Osteoblast (primary cell): ENCODE results near the gene MACF1. TPM values are rescaled to one million over a fixed set of nuclear protein-coding genes. Genes with fewer than 3 reads are reported as not detected.
A peak's percentile ranks its signal among the peaks of the same experiment; 100 is the strongest.
"Not testable (repeated sequence)": the region's sequence is repeated elsewhere in the genome, so short reads cannot be mapped to it uniquely, and the experiment has no call there.

Experiments used
- DNase-seq: peaks from one replicate; pipeline ENCODE4 v3.0.0; 2011; ENCODE audit warnings: low spot score, mixed read lengths; ENCODE audit not compliant: insufficient read length; ENCODE audit errors: missing footprints
- H2AFZ ChIP-seq: 2 replicates; pipeline ENCODE4 v1.6.0; 2011; ENCODE audit warnings: mild to moderate bottlenecking, low read length
- H3K27ac ChIP-seq: 2 replicates; pipeline ENCODE4 v1.5.1; 2011; ENCODE audit warnings: mild to moderate bottlenecking, low read depth, low read length, moderate library complexity
- H3K27me3 ChIP-seq: 2 replicates; pipeline ENCODE4 v1.6.0; 2012; ENCODE audit warnings: mild to moderate bottlenecking, control low read depth, inconsistent platforms, low read length, moderate library complexity; ENCODE audit not compliant: insufficient read depth
- H3K36me3 ChIP-seq: 2 replicates; pipeline ENCODE4 v1.5.1; 2011; ENCODE audit warnings: mild to moderate bottlenecking, low read length, control low read depth, moderate library complexity; ENCODE audit not compliant: insufficient read depth
- H3K4me1 ChIP-seq: 2 replicates; pipeline ENCODE4 v1.5.1; 2011; ENCODE audit warnings: mild to moderate bottlenecking, low read length, control low read depth, moderate library complexity; ENCODE audit not compliant: insufficient read depth
- H3K4me2 ChIP-seq: 2 replicates; pipeline ENCODE4 v1.6.0; 2011; ENCODE audit warnings: mild to moderate bottlenecking, low read length; ENCODE audit not compliant: insufficient read depth
- H3K4me3 ChIP-seq: fragments of 200-600 bp; sonication (generic); 3 replicates; pipeline ENCODE4 v1.5.1; 2012; ENCODE audit warnings: mild to moderate bottlenecking, low read length, inconsistent platforms; ENCODE audit not compliant: insufficient read depth
- H3K79me2 ChIP-seq: 2 replicates; pipeline ENCODE4 v1.6.0; 2012; ENCODE audit warnings: mild to moderate bottlenecking, low read length, control low read depth, inconsistent platforms; ENCODE audit not compliant: insufficient read depth
- H3K9me3 ChIP-seq: 2 replicates; pipeline ENCODE4 v1.5.1; 2011; ENCODE audit warnings: low read depth, low read length, control low read depth
- H4K20me1 ChIP-seq: 2 replicates; pipeline ENCODE4 v1.6.0; 2012; ENCODE audit warnings: mild to moderate bottlenecking, low read length, control low read depth; ENCODE audit not compliant: insufficient read depth
- CTCF ChIP-seq: IDR thresholded peaks from 2 replicates; pipeline ENCODE4 v1.5.1; 2011; ENCODE audit warnings: mild to moderate bottlenecking, low read depth, low read length, moderate library complexity; ENCODE audit errors: extremely low read depth
- total RNA-seq: library from RNA; depleted of rRNA; stranded (reverse); fragments of >200 nt; gene quantifications from 2 replicates; pipeline ENCODE4 v1.2.3, GENCODE V29; 2012

The MACF1 gene
- total RNA-seq, 1 donor = 424 TPM

DNA sequence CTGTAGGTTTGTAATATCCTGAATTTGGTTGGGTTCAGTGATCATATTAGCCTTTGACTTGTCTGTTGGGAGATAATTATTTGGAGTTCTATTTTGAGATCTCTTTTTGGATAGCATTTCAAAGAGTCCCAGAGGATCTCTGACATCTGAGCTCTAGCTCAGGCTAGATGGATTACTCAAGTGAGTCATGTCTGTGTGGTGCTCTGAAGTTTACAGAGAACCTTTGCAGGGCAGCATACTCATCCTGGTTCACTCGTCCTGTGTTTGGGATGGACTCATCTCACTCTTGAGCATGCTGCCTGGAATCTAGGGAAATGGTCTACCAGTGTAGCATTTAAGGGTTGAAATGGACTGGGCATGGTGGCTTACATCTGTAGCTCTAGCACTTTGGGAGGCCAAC lies 257.6 kb downstream of the MACF1 start:
- H4K20me1 ChIP-seq = peaks cover 6% of the 10 kb centered on the region
- H3K4me2 ChIP-seq = no peak overlapping the region
- peaks cover 6% of the 10 kb centered on the region for H3K79me2 ChIP-seq
- peak overlapping the region; percentile 53 for H3K27ac ChIP-seq
- peak; percentile 62 for DNase-seq
- peaks cover 96% of the 10 kb centered on the region for H3K36me3 ChIP-seq
- no peak overlapping the region for H2AFZ ChIP-seq
- H3K4me1 ChIP-seq = peaks cover 8% of the 10 kb centered on the region
- no peaks in the 10 kb centered on the region for H3K27me3 ChIP-seq
- H3K4me3 ChIP-seq = no peak overlapping the region
- no peaks in the 10 kb centered on the region for H3K9me3 ChIP-seq
- TF ChIP-seq CTCF = no peak

DNA sequence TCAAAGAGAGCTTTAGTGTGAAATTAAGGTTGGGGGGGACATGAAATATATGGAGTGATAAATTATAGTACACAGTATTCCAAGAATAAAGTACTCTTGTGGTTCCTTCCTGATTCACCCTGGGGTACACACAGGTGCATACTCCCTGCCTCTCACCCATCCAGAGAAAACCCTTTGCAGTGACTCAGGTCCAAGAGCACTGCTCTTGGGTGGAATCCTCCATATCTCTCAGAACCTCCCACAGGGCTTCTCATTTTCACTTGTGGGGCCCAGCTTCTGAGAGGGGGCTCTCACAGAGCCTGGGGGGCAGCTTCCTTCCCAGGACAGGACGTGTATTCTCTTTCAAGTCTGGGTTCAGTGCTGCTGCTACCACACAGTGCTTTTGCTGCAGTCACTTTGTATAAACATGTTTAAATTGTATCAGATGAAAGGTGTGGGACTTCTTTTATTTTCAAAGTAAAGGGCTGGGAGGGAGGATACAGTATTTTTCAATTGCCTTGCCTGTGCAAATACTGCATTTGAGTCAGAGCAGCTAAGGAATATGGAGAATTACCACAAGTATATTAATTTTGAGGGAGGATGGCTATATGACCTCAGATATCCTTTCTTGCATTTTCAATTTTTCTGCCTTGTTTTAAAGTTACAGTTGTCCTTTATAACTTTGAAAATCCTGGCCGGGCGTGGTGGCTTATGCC lies 262.1 kb downstream of the MACF1 start:
- no peak for TF ChIP-seq CTCF
- DNase-seq = no peak
- Histone ChIP-seq H4K20me1 (peaks cover 2% of the 10 kb centered on the region), H3K36me3 (peaks cover 97% of the 10 kb centered on the region), H3K4me3 (no peak overlapping the region), H3K79me2 (peaks cover 8% of the 10 kb centered on the region), H3K9me3 (no peaks in the 10 kb centered on the region), H3K27ac (no peak overlapping the region), H2AFZ (no peak overlapping the region), H3K4me2 (no peak overlapping the region), H3K27me3 (no peaks in the 10 kb centered on the region), H3K4me1 (peaks cover 8% of the 10 kb centered on the region)

GRCh38 chr1:39467108-39467720 lies 262.7 kb downstream of the MACF1 start:
- H3K27ac ChIP-seq, H3K4me3 ChIP-seq, H2AFZ ChIP-seq, DNase-seq, H3K27me3 ChIP-seq, H3K4me1 ChIP-seq, H3K4me2 ChIP-seq, H3K9me3 ChIP-seq, H4K20me1 ChIP-seq, H3K79me2 ChIP-seq: not testable (repeated sequence)
- peaks cover 96% of the 10 kb centered on the region for H3K36me3 ChIP-seq

GRCh38 chr1:39469150-39469549 lies 264.7 kb downstream of the MACF1 start:
- TF ChIP-seq CTCF = no peak
- H3K9me3 ChIP-seq = no peaks in the 10 kb centered on the region
- no peak overlapping the region for H3K27ac ChIP-seq
- H3K79me2 ChIP-seq = peaks cover 2% of the 10 kb centered on the region
- DNase-seq = no peak
- H4K20me1 ChIP-seq = no peaks in the 10 kb centered on the region
- H3K4me1 ChIP-seq = no peaks in the 10 kb centered on the region
- H3K4me3 ChIP-seq = no peak overlapping the region
- no peak overlapping the region for H2AFZ ChIP-seq
- H3K4me2 ChIP-seq = no peak overlapping the region
- H3K27me3 ChIP-seq = no peaks in the 10 kb centered on the region
- H3K36me3 ChIP-seq = peaks cover 90% of the 10 kb centered on the region
